Endothelial cell of umbilical vein (primary cell): Measurements from ENCODE around the gene RPS27. TPM values are rescaled to one million over a fixed set of nuclear protein-coding genes. Genes with fewer than 3 reads are reported as not detected.
A peak's percentile ranks its signal among the peaks of the same experiment; 100 is the strongest.

Source experiments
- BruUV-seq: library from RNA; stranded (reverse); fragments of 400-500 nt; replicated peaks from 2 replicates; lab custom pipeline; 2021; lab: Mats Ljungman, UMichigan
- CTCF ChIA-PET: fragments of 300-600, 350-600 bp; sonication (Branson Sonifier 250); formaldehyde crosslinking; loops from one replicate; lab custom pipeline; 2021; ENCODE audit warnings: antibody characterized with exemption, inconsistent platforms; lab: Charles Lee
- POLR2A ChIA-PET: fragments of 300-600, 350-600 bp; sonication (Branson Sonifier 250); formaldehyde crosslinking; loops from one replicate; lab custom pipeline; 2021; ENCODE audit warnings: antibody characterized with exemption, inconsistent platforms; lab: Charles Lee
- DNase-seq: peaks from one replicate; pipeline ENCODE4 v3.0.0-alpha.2; 2011; ENCODE audit warnings: low read depth, low spot score
- FAIRE-seq: peaks from 2 replicates; lab custom pipeline; 2011; peaks lifted over from hg19 to GRCh38; lab: Jason Lieb, UNC
- H2AFZ ChIP-seq: 2 replicates; pipeline ENCODE4 v1.6.0; 2012; ENCODE audit warnings: low read depth, low read length, control low read depth, inconsistent platforms
- H3K27ac ChIP-seq: 2 replicates; pipeline ENCODE4 v1.5.1; 2011; ENCODE audit warnings: low read depth, mild to moderate bottlenecking, control low read depth, low read length, moderate library complexity; ENCODE audit not compliant: insufficient read depth
- H3K27me3 ChIP-seq, 2 experiments: 2 replicates each; pipeline versions ENCODE4 v1.6.0 to v1.6.1; 2011; ENCODE audit warnings: low read length in 2 of 2, mixed read lengths in 1 of 2; ENCODE audit not compliant: control insufficient read depth in 2 of 2, insufficient read depth in 2 of 2
- H3K36me3 ChIP-seq, 2 experiments: 2 replicates in 1 of 2; 3 replicates in 1 of 2; pipeline ENCODE4 v1.5.1; 2011; ENCODE audit warnings: low read length in 2 of 2, mild to moderate bottlenecking in 1 of 2, moderate library complexity in 1 of 2; ENCODE audit not compliant: control insufficient read depth in 2 of 2, insufficient read depth in 2 of 2; ENCODE audit errors: extremely low read depth in 1 of 2
- H3K4me1 ChIP-seq: 3 replicates; pipeline ENCODE4 v1.5.1; 2011; ENCODE audit warnings: mild to moderate bottlenecking, low read length; ENCODE audit not compliant: control insufficient read depth, insufficient read depth; ENCODE audit errors: extremely low read depth
- H3K4me2 ChIP-seq: 2 replicates; pipeline ENCODE4 v1.6.1; 2011; ENCODE audit warnings: low read length, control low read depth, mixed read lengths; ENCODE audit not compliant: insufficient read depth
- H3K4me3 ChIP-seq, 3 experiments: fragments of 200-600 bp in 1 of 3; sonication (generic), shearing (Covaris generic) in 1 of 3; replicated peaks in 1 of 3; 2 replicates each; pipeline ENCODE4 v1.5.1; 2011 to 2016; ENCODE audit warnings: control low read depth in 3 of 3, low read length in 3 of 3, mild to moderate bottlenecking in 2 of 3, inconsistent platforms in 1 of 3, low read depth in 1 of 3, moderate library complexity in 1 of 3; ENCODE audit not compliant: insufficient read depth in 1 of 3
- H3K79me2 ChIP-seq: 2 replicates; pipeline ENCODE4 v1.6.0; 2012; ENCODE audit warnings: low read length, inconsistent platforms; ENCODE audit not compliant: control insufficient read depth, insufficient read depth
- H3K9ac ChIP-seq: replicated peaks from 2 replicates; pipeline ENCODE3; 2011; ENCODE audit warnings: low read length, control low read depth; ENCODE audit not compliant: insufficient read depth; ENCODE audit errors: extremely low read depth
- H3K9me1 ChIP-seq: replicated peaks from 3 replicates; pipeline ENCODE4 v1.6.0; 2011; ENCODE audit warnings: mild to moderate bottlenecking, low read length; ENCODE audit not compliant: control insufficient read depth, insufficient read depth; ENCODE audit errors: extremely low read depth
- H3K9me3 ChIP-seq: replicated peaks from 2 replicates; pipeline ENCODE4 v1.5.1; 2012; ENCODE audit warnings: low read length, inconsistent platforms; ENCODE audit not compliant: control insufficient read depth, insufficient read depth
- H4K20me1 ChIP-seq: replicated peaks from 2 replicates; pipeline ENCODE3; 2011; ENCODE audit warnings: mild to moderate bottlenecking, low read length; ENCODE audit not compliant: control insufficient read depth, insufficient read depth; ENCODE audit errors: extremely low read depth
- EZH2 ChIP-seq: IDR thresholded peaks from 2 replicates; pipeline ENCODE4 v1.6.1; 2012; ENCODE audit warnings: borderline replicate concordance, low read depth, mild to moderate bottlenecking, moderate library complexity, low read length, inconsistent platforms; ENCODE audit not compliant: severe bottlenecking
- FOS ChIP-seq: IDR thresholded peaks from 2 replicates; pipeline ENCODE4 v1.6.1; 2011; ENCODE audit warnings: mild to moderate bottlenecking, low read length, moderate library complexity, borderline replicate concordance; ENCODE audit not compliant: insufficient read depth
- GATA2 ChIP-seq: IDR thresholded peaks from 2 replicates; pipeline ENCODE4 v1.7.0; 2011; ENCODE audit warnings: low read depth, mild to moderate bottlenecking, moderate library complexity, mixed read lengths, low read length; ENCODE audit not compliant: insufficient read length, insufficient read depth
- JUN ChIP-seq: IDR thresholded peaks from 2 replicates; pipeline ENCODE4 v1.6.1; 2011; ENCODE audit warnings: borderline replicate concordance, low read depth; ENCODE audit not compliant: insufficient read length, insufficient read depth
- MYC ChIP-seq: IDR thresholded peaks from one replicate; pipeline ENCODE4 v1.6.1; 2011; ENCODE audit warnings: mild to moderate bottlenecking, low read depth, low read length
- POLR2A ChIP-seq: IDR thresholded peaks from 2 replicates; pipeline ENCODE4 v1.6.1; 2012; ENCODE audit warnings: low read depth, mild to moderate bottlenecking, control low read depth, low read length
- POLR2AphosphoS5 ChIP-seq: IDR thresholded peaks from 2 replicates; pipeline ENCODE4 v1.6.1; 2012; ENCODE audit warnings: low read depth, mild to moderate bottlenecking, control low read depth, low read length, moderate library complexity; ENCODE audit not compliant: insufficient read depth
- dilution Hi-C: fragments of 300-500 bp; cut with MboI; formaldehyde crosslinking; loops from one replicate; pipeline ENCODE4 v1.15.0; 2019; ENCODE audit warnings: low sequenced_read_pairs; ENCODE audit not compliant: extremely low pct_ligation_motif_present
- intact Hi-C: fragments of 100-400 bp; cut with micrococcal nuclease; formaldehyde crosslinking; loops from one replicate; pipeline ENCODE4 v1.10.0; 2022
- polyA plus RNA-seq, 4 experiments: library from polyadenylated mRNA; depleted of rRNA in 3 of 4; stranded (reverse) in 3 of 4; unstranded in 1 of 4; fragments of >200 nt; gene quantifications; 2 replicates each; pipeline versions ENCODE4 v1.2.1 to v1.2.3, GENCODE V29; 2011 to 2012; ENCODE audit warnings: missing spikeins in 1 of 4
- total RNA-seq: library from RNA; stranded (reverse); gene quantifications from 2 replicates; pipeline ENCODE4 v1.2.3, GENCODE V29; 2021
- TF ChIP-seq, protein P1 (sequence below), 2 donors: IDR thresholded peaks; 1 replicate in 1 of 2; 2 replicates in 1 of 2; pipeline ENCODE4 v1.5.1; 2011; ENCODE audit warnings: low read length in 2 of 2, mild to moderate bottlenecking in 2 of 2, moderate library complexity in 2 of 2, control low read depth in 1 of 2, inconsistent platforms in 1 of 2, low read depth in 1 of 2; ENCODE audit not compliant: insufficient read depth in 1 of 2; ENCODE audit errors: extremely low read depth in 1 of 2
- TF ChIP-seq, protein P2 (sequence below): IDR thresholded peaks from 2 replicates; pipeline ENCODE4 v1.6.1; 2011; ENCODE audit not compliant: insufficient read depth, insufficient read length

Gene RPS27
- total and polyA plus RNA-seq, 2 donors (not counting 3 experiments of a cell fraction or from before 2014, with no cell fraction given) = 1,120 to 1,521 TPM

DNA sequence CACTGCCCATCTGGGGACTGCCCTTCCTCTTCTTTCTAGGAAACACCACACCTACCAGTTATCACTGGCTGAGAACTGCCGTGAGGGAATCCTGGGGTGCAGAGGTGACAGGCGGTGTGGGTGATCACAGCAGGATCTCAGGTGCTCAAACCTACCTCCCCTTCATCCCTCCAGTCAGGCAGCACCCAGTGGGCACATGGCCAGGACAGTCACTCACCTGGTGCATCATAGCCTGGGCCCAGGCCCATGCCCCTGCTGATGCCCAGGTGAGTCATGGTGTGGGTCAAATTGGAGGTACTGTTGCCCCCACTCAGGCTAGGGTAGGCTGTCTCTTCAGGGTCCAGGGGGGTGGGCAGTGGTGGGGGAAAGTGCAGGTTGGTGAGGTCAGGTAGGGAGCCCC is 38.8 kb upstream of the RPS27 start:
- Histone ChIP-seq H3K79me2 (peaks cover 22% of the 10 kb centered on the region), H3K27me3 (no peaks in the 10 kb centered on the region), H3K9ac (no peak overlapping the region), H4K20me1 (no peaks in the 10 kb centered on the region), H3K9me3 (no peaks in the 10 kb centered on the region), H3K9me1 (no peaks in the 10 kb centered on the region), H3K27ac (no peak overlapping the region), H3K4me1 (peaks cover 3% of the 10 kb centered on the region), H2AFZ (no peak overlapping the region), H3K4me2 (no peak overlapping the region), H3K36me3 (peaks cover 6 to 50% of the 10 kb centered on the region in 2 experiments), H3K4me3 (no peak overlapping the region)
- dilution Hi-C loops (no loop called here), intact Hi-C loops (no loop called here)
- FAIRE-seq (no peak), DNase-seq (no peak)
- ChIA-PET POLR2A (no interaction called here), CTCF (no interaction called here)
- TF ChIP-seq POLR2A (no peak), MYC (no peak), EZH2 (no peak), POLR2AphosphoS5 (no peak), FOS (no peak), GATA2 (no peak), JUN (no peak)
- TF ChIP-seq, protein P1, sequence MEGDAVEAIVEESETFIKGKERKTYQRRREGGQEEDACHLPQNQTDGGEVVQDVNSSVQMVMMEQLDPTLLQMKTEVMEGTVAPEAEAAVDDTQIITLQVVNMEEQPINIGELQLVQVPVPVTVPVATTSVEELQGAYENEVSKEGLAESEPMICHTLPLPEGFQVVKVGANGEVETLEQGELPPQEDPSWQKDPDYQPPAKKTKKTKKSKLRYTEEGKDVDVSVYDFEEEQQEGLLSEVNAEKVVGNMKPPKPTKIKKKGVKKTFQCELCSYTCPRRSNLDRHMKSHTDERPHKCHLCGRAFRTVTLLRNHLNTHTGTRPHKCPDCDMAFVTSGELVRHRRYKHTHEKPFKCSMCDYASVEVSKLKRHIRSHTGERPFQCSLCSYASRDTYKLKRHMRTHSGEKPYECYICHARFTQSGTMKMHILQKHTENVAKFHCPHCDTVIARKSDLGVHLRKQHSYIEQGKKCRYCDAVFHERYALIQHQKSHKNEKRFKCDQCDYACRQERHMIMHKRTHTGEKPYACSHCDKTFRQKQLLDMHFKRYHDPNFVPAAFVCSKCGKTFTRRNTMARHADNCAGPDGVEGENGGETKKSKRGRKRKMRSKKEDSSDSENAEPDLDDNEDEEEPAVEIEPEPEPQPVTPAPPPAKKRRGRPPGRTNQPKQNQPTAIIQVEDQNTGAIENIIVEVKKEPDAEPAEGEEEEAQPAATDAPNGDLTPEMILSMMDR (IDR thresholded peaks at IDR 0.05; ENCODE audit: extremely low read depth in 1 of 2, insufficient read depth in 1 of 2, low read depth in 1 of 2, low read length in 2 of 2) = no peak
- TF ChIP-seq, protein P2, sequence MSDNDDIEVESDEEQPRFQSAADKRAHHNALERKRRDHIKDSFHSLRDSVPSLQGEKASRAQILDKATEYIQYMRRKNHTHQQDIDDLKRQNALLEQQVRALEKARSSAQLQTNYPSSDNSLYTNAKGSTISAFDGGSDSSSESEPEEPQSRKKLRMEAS = no peak
- BruUV-seq = TSS peak; percentile 12
